Activated CD8-positive, alpha-beta memory T cell treated with anti-CD3 and anti-CD28 coated beads for 24 hours (primary cell): ENCODE measurements around the gene NOX3.

Experiments
- DNase-seq: peaks from one replicate; pipeline ENCODE4 v3.0.0-alpha.2; 2020

NOX3 gene

GRCh38 chr6:155429321-155429893, 26.2 kb downstream of the NOX3 start:
- DNase-seq: no peak

- DNase-seq: no peak
Observed at GRCh38 chr6:155426408-155426945, 29.2 kb downstream of the NOX3 start.

GRCh38 chr6:155424181-155424580, 31.5 kb downstream of the NOX3 start:
- no peak for DNase-seq

- no peak for DNase-seq
Observed at GRCh38 chr6:155422635-155423034, 33.0 kb downstream of the NOX3 start.

DNA sequence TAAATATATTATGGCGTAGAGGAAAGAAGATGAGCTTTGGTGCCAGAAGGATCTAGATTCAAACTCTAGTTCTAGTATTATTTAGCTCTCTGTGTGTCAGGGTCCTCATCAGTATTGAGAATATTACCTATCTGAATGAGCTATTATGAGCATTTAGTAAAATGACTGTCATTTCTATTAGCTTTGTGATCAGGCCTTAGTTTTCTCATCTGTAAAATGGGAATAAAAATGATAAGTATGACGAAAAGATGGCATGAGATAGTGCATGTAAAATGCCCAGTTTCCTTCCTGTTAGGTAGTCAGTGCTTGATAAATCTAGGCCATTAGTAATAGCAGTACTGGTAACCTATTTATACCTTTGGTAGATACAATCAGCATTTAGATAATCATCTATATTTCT, 35.1 kb downstream of the NOX3 start:
- no peak for DNase-seq

GRCh38 chr6:155419161-155419560, 36.5 kb downstream of the NOX3 start:
- no peak for DNase-seq

DNA sequence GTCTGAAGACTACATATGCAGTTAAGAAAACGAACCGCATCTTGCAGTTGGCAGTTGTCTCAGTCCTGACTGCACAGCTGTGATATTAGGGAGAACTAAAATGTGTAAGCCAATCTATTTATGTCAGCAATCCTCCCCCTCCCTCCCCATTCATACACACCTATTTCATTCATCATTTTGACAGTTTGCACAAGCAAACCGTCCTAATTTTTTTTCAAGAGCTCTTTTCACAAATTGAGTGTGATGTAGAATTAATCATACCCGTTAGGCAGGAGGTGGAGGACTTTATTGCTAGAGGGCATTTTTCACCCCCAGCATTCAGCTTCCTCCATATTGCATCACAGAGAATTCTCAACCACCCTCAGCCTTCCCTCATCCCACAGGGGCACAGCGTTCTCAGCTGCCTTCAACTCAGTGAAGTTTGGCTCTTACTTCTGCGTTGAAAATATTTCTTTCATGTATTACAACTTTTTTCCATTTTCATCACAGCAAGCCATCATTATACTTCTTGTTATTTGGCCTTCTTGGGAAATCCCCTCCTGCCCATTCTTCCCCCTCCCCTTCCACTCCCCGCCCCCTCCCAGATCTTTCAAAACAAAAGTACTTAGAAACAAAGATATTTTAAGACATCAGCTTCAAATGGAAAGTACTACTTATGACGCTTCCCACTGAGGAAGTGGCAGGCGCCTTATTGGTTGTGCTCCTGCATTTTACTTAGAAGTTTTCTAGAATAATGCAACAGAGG, 37.5 kb downstream of the NOX3 start:
- DNase-seq: peak; percentile 82

DNA sequence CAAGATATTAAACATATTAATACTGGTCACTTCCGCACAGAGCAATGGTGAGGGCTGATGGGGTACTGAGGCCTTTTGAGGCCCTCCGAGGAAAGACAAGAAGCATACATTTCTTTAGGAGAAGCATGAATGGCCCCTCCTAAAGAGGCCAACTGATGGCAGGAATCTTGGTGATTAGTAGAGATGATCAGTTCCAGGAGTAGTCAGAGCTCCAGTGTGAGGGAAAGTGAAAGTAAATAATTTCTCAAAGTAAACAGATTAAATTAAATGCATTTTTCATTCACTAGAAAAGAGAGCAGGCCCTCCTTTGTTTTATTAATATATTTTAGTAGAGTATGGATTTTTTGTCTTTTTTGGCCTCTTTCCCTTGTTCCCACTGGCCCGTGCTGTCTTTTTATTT, 38.2 kb downstream of the NOX3 start:
- no peak for DNase-seq

GRCh38 chr6:155415953-155416352, 39.7 kb downstream of the NOX3 start:
- no peak for DNase-seq

DNA sequence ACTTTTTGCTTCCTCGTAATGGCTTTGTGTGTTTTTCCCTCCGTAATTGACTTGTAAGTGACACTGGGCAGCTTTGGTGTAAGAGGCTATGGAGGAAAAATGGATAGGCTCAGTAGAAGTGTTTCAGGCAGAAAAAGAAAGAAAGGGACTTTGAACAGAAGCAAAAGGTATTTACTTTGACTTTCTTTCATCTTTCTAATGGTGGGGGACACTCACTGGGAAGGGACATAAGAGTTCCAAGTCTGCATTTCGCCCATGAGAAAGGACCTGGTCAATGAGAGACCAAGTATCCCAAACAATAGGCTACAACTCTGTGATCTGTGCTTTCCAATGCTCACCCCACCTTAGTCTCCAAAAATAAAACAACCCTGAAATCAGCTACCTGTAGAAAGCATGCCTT, 41.6 kb downstream of the NOX3 start:
- no peak for DNase-seq

DNA sequence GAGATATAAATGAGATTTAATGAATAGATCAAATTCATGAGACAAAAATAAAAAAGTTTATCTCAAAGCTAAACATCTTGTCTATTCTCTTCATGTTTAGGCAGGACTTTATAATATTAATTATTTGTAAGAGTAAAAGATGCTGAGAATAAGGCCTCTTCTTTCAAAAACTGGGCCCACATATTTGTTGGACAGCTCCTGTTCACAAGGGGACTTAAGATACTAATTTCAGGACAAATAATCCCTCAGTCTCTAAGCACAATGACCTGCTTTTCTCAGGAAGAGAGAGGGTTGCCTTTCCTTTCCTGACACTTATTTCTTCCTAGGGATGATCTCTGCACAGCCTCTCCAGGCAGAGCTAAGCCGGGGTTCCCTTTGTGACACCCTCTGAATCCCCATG, 43.3 kb downstream of the NOX3 start:
- DNase-seq: no peak

- DNase-seq: no peak
Observed at GRCh38 chr6:155411154-155412052, 44.2 kb downstream of the NOX3 start.

GRCh38 chr6:155409391-155409790, 46.2 kb downstream of the NOX3 start:
- DNase-seq: no peak

- no peak for DNase-seq
Observed at GRCh38 chr6:155408981-155409380, 46.7 kb downstream of the NOX3 start.

GRCh38 chr6:155408231-155408630, 47.4 kb downstream of the NOX3 start:
- no peak for DNase-seq

GRCh38 chr6:155406801-155407200, 48.8 kb downstream of the NOX3 start:
- DNase-seq: no peak

DNA sequence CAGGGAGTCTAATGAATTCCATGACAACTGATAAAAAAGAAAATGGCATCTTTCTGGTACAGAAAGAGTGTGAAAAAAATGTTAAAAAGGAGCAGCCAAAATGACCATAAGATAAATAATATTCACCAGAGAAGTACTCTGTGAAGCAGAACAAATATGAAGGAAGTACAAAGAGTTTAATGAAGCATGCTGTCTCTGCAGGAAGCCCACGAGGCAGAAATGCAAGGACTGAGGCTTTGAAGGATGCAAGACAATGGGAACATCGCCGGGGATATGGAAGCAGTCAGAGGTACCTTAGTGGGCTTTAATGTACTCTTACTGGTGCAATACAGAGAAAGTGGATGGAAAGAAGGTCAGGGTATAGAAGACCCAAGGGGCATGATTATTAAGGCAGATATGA, 50.7 kb downstream of the NOX3 start:
- no peak for DNase-seq

- DNase-seq: no peak
Observed at GRCh38 chr6:155402656-155403304, 52.9 kb downstream of the NOX3 start.

GRCh38 chr6:155400654-155400965, 55.0 kb downstream of the NOX3 start:
- no peak for DNase-seq

DNA sequence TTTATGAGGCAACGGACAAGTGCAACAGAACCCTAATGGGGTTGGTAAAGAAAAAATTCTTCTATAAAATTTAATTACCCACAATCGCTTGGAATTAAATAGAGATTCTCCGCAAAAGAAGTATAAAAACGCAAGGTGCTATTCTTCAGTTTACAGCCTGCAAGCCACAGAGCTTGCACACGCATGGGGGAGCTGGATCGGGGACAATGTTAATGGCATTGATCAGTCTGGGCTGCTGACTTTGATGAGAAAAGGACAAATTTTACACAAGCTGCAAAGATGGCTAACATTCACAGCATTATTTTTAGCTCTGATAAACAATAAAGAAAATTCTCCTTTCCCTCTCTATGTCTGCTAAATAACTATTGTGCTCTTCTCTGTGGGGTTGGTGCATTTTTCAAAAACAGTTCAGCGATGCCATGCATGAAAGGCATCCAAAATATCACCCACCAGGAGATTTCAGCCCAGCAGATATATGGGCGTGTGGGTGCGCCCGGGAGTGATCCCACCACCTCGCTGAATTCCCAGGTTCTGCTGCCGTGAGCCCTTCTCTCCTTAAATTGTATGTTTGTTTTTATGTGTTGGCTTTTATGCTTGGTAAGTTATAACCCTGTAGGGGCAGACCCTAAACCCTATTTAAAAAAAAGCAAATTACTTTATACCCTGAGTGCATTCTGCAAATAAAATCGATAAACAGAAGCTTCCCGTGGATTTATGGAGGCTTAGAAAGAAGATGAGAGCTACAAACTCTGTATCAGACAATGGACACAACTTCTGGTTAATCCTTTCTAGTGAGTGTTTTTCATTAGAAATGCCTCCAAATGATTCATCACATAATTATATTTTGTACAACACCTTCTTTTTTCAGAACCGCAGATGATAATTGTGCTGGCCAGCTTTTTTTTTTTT, 55.6 kb downstream of the NOX3 start:
- no peak for DNase-seq

DNA sequence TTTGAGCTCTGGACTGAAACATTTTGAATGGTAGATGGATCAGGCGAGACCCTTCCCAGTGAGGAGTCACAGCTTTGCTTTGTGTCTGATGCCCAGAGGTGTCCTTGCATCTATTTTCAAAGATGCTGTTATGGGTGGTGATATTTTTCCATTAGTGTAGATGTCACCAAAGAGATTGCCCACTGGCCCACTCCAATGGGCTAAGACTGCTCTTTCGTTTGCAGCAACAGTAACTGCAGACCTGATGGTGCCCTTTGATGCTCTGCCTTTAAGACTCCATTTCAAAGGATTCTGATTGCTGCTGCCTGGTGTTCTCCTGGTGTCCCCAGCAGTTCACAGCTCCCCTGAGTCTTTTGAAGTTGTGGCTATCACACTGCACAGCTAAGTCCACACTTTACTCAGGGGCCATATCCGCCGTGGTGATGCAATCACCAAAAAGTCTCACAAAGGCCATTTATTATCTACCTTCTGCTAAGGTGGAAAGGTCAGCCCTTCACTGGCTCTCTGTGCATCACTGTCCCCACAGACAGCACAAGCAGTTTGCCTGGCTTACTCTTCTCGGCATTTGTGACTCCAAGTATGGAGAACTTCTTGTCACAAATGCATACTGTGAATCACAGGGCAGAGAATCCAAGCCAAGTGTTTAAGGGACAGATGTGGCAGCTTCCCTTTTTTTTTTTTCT, 56.4 kb downstream of the NOX3 start:
- no peak for DNase-seq

GRCh38 chr6:155398701-155399061, 57.0 kb downstream of the NOX3 start:
- DNase-seq: no peak
